ENCODE data around the gene HNRNPR. TPM values are rescaled to one million over a fixed set of nuclear protein-coding genes. Genes with fewer than 3 reads are reported as not detected.
A peak's percentile ranks its signal among the peaks of the same experiment; 100 is the strongest.

The HNRNPR gene
- total and polyA plus RNA-seq, 9 of the 15 experiments (the other 6 are each of a cell fraction or from before 2014, with no cell fraction given) = 80.9 to 372 (median 301) TPM

DNA sequence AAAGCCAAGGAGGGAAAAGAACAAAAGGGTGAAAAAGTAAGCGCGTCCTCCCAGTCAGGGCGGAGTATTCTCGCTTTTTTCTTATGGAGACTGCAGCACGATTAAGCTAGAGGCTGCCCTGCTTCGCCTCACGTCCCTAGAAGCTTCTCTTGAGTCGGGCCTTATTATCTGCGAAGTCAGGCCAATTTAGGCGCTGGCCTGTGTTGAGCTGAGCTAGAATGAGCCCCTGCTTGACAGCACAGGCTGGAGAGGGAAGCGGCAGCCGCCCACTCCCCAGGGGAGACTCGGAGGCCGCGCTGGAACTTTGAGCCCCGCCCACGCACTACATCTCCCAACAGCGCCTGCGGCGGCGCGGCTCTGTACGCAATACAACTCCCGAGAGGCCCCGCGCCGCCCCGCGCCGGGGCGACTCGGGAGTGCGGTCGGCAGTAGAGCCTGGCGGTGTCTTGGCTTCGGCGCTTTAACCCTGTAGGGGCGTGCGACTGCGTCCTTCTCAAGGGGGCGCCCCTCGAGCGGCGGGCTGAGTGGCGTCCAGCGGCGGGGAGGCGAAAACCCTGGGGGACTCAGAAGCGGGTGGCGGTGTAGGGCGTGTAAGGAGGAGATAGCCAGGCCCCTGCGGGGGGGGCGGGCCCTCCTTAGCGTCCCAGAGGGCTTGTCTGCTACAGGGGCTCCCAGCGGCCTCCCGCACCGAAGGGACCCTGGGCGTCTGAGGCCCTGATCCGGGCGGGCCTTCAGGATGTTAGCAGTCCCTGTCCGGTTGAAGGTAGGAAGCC is 24.7 kb upstream of the HNRNPR start (continued):
- TF ChIP-seq TRIM28 (IDR thresholded peaks at IDR 0.05) = peak; percentile 88
- 0 out of 2 replicates have a peak, but pooled peaks have one; percentile 3 for TF ChIP-seq EP300 (IDR thresholded peaks at IDR 0.05; ENCODE audit: low read length)
- TF ChIP-seq, protein P1, sequence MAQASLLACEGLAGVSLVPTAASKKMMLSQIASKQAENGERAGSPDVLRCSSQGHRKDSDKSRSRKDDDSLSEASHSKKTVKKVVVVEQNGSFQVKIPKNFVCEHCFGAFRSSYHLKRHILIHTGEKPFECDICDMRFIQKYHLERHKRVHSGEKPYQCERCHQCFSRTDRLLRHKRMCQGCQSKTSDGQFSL (CRISPR knock-in tag; IDR thresholded peaks at IDR 0.05) = peak; percentile 95
- TF ChIP-seq, protein P1 (tag; IDR thresholded peaks at IDR 0.05) = peak in 1 of 2 experiments; percentile 94; a peak in 2 of 4 replicates
- TF ChIP-seq SP1 (CRISPR knock-in tag; IDR thresholded peaks at IDR 0.05) = peak; percentile 94
- peak; percentile 88 for TF ChIP-seq ZNF143 (CRISPR knock-in tag; IDR thresholded peaks at IDR 0.05)
- TF ChIP-seq CCNT2 (IDR thresholded peaks at IDR 0.05; ENCODE audit: borderline replicate concordance, extremely low read depth, insufficient read length, low read depth, low read length) = peak; percentile 93
- TF ChIP-seq XRCC3 (IDR thresholded peaks at IDR 0.05) = no peak
- peak in 1 of 2 experiments; percentile 68; a peak in 1 of 4 replicates for TF ChIP-seq HDAC1 (IDR thresholded peaks at IDR 0.05)
- peak; percentile 61; the same call in 1 of the 2 replicates for TF ChIP-seq LARP7 (IDR thresholded peaks at IDR 0.05)
- TF ChIP-seq RBBP5 (IDR thresholded peaks at IDR 0.05; ENCODE audit: borderline replicate concordance, insufficient read depth, low read length, poor library complexity, severe bottlenecking) = peak; percentile 50
- no peak for TF ChIP-seq MAFF (IDR thresholded peaks at IDR 0.05; ENCODE audit: low read length)
- 0 out of 2 replicates have a peak, but pooled peaks have one; percentile 50 for TF ChIP-seq BHLHE40 (IDR thresholded peaks at IDR 0.05; ENCODE audit: low read length)
- TF ChIP-seq CTBP1 (IDR thresholded peaks at IDR 0.05; ENCODE audit: borderline replicate concordance) = peak; percentile 84
- TF ChIP-seq ZNF445 (CRISPR knock-in tag; IDR thresholded peaks at IDR 0.05; ENCODE audit: low read depth) = no peak
- TF ChIP-seq, protein P2, sequence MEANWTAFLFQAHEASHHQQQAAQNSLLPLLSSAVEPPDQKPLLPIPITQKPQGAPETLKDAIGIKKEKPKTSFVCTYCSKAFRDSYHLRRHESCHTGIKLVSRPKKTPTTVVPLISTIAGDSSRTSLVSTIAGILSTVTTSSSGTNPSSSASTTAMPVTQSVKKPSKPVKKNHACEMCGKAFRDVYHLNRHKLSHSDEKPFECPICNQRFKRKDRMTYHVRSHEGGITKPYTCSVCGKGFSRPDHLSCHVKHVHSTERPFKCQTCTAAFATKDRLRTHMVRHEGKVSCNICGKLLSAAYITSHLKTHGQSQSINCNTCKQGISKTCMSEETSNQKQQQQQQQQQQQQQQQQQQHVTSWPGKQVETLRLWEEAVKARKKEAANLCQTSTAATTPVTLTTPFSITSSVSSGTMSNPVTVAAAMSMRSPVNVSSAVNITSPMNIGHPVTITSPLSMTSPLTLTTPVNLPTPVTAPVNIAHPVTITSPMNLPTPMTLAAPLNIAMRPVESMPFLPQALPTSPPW (CRISPR knock-in tag; IDR thresholded peaks at IDR 0.05) = peak; percentile 95
- TF ChIP-seq, protein P3, sequence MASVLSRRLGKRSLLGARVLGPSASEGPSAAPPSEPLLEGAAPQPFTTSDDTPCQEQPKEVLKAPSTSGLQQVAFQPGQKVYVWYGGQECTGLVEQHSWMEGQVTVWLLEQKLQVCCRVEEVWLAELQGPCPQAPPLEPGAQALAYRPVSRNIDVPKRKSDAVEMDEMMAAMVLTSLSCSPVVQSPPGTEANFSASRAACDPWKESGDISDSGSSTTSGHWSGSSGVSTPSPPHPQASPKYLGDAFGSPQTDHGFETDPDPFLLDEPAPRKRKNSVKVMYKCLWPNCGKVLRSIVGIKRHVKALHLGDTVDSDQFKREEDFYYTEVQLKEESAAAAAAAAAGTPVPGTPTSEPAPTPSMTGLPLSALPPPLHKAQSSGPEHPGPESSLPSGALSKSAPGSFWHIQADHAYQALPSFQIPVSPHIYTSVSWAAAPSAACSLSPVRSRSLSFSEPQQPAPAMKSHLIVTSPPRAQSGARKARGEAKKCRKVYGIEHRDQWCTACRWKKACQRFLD (CRISPR knock-in tag; IDR thresholded peaks at IDR 0.05) = 0 out of 2 replicates have a peak, but pooled peaks have one; percentile 39
- TF ChIP-seq, protein P4, sequence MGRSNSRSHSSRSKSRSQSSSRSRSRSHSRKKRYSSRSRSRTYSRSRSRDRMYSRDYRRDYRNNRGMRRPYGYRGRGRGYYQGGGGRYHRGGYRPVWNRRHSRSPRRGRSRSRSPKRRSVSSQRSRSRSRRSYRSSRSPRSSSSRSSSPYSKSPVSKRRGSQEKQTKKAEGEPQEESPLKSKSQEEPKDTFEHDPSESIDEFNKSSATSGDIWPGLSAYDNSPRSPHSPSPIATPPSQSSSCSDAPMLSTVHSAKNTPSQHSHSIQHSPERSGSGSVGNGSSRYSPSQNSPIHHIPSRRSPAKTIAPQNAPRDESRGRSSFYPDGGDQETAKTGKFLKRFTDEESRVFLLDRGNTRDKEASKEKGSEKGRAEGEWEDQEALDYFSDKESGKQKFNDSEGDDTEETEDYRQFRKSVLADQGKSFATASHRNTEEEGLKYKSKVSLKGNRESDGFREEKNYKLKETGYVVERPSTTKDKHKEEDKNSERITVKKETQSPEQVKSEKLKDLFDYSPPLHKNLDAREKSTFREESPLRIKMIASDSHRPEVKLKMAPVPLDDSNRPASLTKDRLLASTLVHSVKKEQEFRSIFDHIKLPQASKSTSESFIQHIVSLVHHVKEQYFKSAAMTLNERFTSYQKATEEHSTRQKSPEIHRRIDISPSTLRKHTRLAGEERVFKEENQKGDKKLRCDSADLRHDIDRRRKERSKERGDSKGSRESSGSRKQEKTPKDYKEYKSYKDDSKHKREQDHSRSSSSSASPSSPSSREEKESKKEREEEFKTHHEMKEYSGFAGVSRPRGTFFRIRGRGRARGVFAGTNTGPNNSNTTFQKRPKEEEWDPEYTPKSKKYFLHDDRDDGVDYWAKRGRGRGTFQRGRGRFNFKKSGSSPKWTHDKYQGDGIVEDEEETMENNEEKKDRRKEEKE (IDR thresholded peaks at IDR 0.05; ENCODE audit: borderline replicate concordance in 1 of 2, control insufficient read depth in 1 of 2, low read depth in 2 of 2, low read length in 1 of 2) = peak in 1 of 2 experiments; percentile 31; a peak in 1 of 4 replicates

Measured in K562 (cell line).